ENCODE measurements around the gene PLP1. TPM values are rescaled to one million over a fixed set of nuclear protein-coding genes. Genes with fewer than 3 reads are reported as not detected.

PLP1 gene, protein sequence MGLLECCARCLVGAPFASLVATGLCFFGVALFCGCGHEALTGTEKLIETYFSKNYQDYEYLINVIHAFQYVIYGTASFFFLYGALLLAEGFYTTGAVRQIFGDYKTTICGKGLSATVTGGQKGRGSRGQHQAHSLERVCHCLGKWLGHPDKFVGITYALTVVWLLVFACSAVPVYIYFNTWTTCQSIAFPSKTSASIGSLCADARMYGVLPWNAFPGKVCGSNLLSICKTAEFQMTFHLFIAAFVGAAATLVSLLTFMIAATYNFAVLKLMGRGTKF
- 1 to 10 TPM in 2 of 4 donors, under 1 TPM in 2; 0.19 to 6.2 (median 3.1) TPM for total RNA-seq

- Histone ChIP-seq H3K36me3 (no peaks in the 10 kb centered on the region), H3K4me3 (no peak within 1 kb of the TSS), H3K27me3 (no peaks in the 10 kb centered on the region), H3K9me3 (no peaks in the 10 kb centered on the region), H3K4me1 (no peaks in the 10 kb centered on the region), H3K27ac (no peak within 1 kb of the TSS)
- no peak for DNase-seq
- TF ChIP-seq POLR2A (IDR thresholded peaks at IDR 0.05) (no peak), CTCF (IDR thresholded peaks at IDR 0.05) (no peak)
- 70 to 80% methylated on average over 1 to 2 of the region's 2 CpGs for WGBS, 2 donors
- intact Hi-C loops (cut with DNase I): loop anchor here (10.0 kb wide), 1 partner anchor 82 kb away; no protein-coding TSS in a partner anchor
Measured at GRCh38 chrX:103776546-103776945, at the start of gene PLP1. Gene PLP1 (plus strand): TSS chrX:103776840. CDS start chrX:103776996, 156 bp downstream.

- intact Hi-C loops (cut with DNase I): no loop called here
- Histone ChIP-seq H3K4me3 (no peak overlapping the region), H3K36me3 (no peaks in the 10 kb centered on the region), H3K9me3 (no peaks in the 10 kb centered on the region), H3K4me1 (peaks cover 0 to 11% (median 0%) of the 10 kb centered on the region in 3 donors), H3K27me3 (peaks cover 0 to 4% (median 0%) of the 10 kb centered on the region in 4 donors), H3K27ac (no peak overlapping the region)
- no peak for TF ChIP-seq POLR2A (IDR thresholded peaks at IDR 0.05)
- no peak for TF ChIP-seq CTCF (IDR thresholded peaks at IDR 0.05)
- WGBS, 2 donors: no CpG with 5 or more reads among the region's 4 CpGs
- no peak for DNase-seq
Measured at GRCh38 chrX:103727115-103727514, 49.5 kb upstream of the PLP1 start.

DNA sequence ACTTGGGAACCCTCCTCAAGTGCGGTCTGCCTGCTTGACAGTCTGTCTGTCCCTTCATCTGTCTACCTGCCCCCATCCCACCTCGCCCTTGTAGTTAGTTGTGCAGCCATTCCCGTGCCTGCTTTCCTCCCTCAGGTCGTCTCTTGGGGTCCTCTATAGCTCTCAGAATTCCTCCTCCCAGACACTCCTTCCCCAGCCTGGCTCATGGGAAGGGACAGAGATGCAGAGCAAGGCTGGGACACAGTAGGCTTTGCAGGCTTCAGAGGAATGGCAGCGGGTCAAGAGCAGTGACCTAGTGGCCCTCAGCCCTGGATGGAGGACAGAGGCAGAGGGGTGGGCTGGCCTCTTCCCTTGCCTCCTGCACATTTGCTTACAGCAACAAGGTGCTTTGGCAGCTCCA is 47.6 kb upstream of the PLP1 start:
- WGBS, 2 donors: 70 to 76% methylated on average over 2 to 3 of the region's 5 CpGs
- Histone ChIP-seq H3K9me3 (no peaks in the 10 kb centered on the region), H3K4me1 (peaks cover 0 to 11% (median 0%) of the 10 kb centered on the region in 3 donors), H3K36me3 (no peaks in the 10 kb centered on the region), H3K27me3 (peaks cover 0 to 4% (median 0%) of the 10 kb centered on the region in 4 donors), H3K27ac (no peak overlapping the region), H3K4me3 (no peak overlapping the region)
- DNase-seq: no peak
- TF ChIP-seq POLR2A (IDR thresholded peaks at IDR 0.05): no peak
- no peak for TF ChIP-seq CTCF (IDR thresholded peaks at IDR 0.05)
- intact Hi-C loops (cut with DNase I): no loop called here

DNA sequence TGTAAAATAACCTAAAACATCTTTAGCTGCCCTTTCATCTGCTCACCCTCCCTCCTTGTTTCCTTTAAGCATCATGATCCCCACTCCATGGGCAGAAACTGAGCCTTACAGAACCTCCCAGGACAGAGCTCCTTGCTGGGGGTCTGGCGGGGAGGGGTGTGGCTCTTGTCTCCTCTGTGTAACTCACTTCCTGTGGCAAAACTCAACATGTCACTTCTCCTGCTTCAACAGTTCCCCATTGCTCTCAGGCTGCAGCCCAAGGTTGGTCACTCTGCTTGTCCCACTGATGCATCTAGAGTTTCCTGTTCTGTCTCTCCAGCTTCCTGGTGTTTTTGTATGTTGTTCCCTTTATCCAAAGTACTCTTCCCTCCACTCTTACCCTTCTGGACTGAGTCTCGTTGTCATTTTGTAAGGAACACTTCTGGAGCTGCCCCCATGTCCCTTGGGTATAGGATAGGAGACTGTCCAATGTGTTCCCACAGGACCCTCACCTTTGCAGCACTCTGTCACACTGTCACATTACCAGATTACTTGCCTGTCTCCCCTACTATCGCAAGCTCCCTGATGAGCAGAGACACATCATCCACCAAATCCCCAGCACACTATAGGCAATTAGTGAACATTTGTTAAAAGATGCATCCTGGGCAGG is 46.4 kb upstream of the PLP1 start:
- H3K27ac ChIP-seq: peak overlapping the region in 3 of 4 donors; percentile 10 to 49 (median 39)
- H3K9me3 ChIP-seq: no peaks in the 10 kb centered on the region
- intact Hi-C loops (cut with DNase I): no loop called here
- no peak overlapping the region for H3K4me3 ChIP-seq
- DNase-seq: no peak
- WGBS, 2 donors: 60 to 66% methylated on average over 2 to 3 of the region's 3 CpGs
- no peaks in the 10 kb centered on the region for H3K36me3 ChIP-seq
- peaks cover 0 to 4% (median 0%) of the 10 kb centered on the region in 4 donors for H3K27me3 ChIP-seq
- H3K4me1 ChIP-seq: peaks cover 0 to 11% (median 0%) of the 10 kb centered on the region in 3 donors
- TF ChIP-seq CTCF (IDR thresholded peaks at IDR 0.05): no peak
- TF ChIP-seq POLR2A (IDR thresholded peaks at IDR 0.05): no peak

Measured in esophagus squamous epithelium (tissue), 5 donors.